ENCODE data around the gene C12orf50. TPM values are rescaled to one million over a fixed set of nuclear protein-coding genes. Genes with fewer than 3 reads are reported as not detected.

Gene C12orf50
- total and polyA plus RNA-seq, 2 donors (not counting 1 experiment from before 2014, with no cell fraction given), result 0.07 to 0.10 TPM

- H3K9me3 Mint-ChIP-seq (ENCODE audit: insufficient read depth), result no peaks in the 10 kb centered on the region
- no peaks in the 10 kb centered on the region for H3K4me1 Mint-ChIP-seq
- Histone ChIP-seq H3K27me3 (replicated peaks in 1 of 4; ENCODE audit: control extremely low read depth in 1 of 4, control insufficient read depth in 3 of 4, insufficient read depth in 4 of 4, low read length in 3 of 4) (peaks cover 0 to 8% (median 0%) of the 10 kb centered on the region in 4 experiments), H3K36me3 (replicated peaks in 1 of 2; ENCODE audit: control extremely low read depth in 1 of 2, control insufficient read depth in 1 of 2, extremely low read depth in 1 of 2, insufficient read depth in 2 of 2, low read length in 1 of 2) (no peaks in the 10 kb centered on the region), H2AFZ (ENCODE audit: insufficient read depth, low read depth, low read length, poor library complexity, severe bottlenecking) (no peak overlapping the region), H3K79me2 (ENCODE audit: control insufficient read depth, insufficient read depth, low read length) (no peaks in the 10 kb centered on the region), H3K4me3 (ENCODE audit: control extremely low read depth in 1 of 5, extremely low read depth in 1 of 5, insufficient read depth in 1 of 5, low read depth in 2 of 5, low read length in 4 of 5) (no peak overlapping the region), H3K4me1 (ENCODE audit: control insufficient read depth in 2 of 2, insufficient read depth in 2 of 2, low read length in 2 of 2) (no peaks in the 10 kb centered on the region), H3K27ac (ENCODE audit: low read length in 2 of 2) (no peak overlapping the region), H3K9ac (ENCODE audit: low read length) (no peak overlapping the region), H4K20me1 (ENCODE audit: control insufficient read depth, insufficient read depth, low read length, poor library complexity, severe bottlenecking) (no peaks in the 10 kb centered on the region), H3K4me2 (replicated peaks; ENCODE audit: low read depth, low read length, poor library complexity, severe bottlenecking) (no peak overlapping the region), H3K9me3 (ENCODE audit: control extremely low read depth in 1 of 3, control insufficient read depth in 2 of 3, insufficient read depth in 1 of 3, low read length in 2 of 3) (no peaks in the 10 kb centered on the region)
- intact Hi-C loops (cut with micrococcal nuclease), result no loop called here
- 67% methylated on average over 1 of the region's 2 CpGs for WGBS (ENCODE audit: insufficient coverage)
- TF ChIP-seq, protein P1, sequence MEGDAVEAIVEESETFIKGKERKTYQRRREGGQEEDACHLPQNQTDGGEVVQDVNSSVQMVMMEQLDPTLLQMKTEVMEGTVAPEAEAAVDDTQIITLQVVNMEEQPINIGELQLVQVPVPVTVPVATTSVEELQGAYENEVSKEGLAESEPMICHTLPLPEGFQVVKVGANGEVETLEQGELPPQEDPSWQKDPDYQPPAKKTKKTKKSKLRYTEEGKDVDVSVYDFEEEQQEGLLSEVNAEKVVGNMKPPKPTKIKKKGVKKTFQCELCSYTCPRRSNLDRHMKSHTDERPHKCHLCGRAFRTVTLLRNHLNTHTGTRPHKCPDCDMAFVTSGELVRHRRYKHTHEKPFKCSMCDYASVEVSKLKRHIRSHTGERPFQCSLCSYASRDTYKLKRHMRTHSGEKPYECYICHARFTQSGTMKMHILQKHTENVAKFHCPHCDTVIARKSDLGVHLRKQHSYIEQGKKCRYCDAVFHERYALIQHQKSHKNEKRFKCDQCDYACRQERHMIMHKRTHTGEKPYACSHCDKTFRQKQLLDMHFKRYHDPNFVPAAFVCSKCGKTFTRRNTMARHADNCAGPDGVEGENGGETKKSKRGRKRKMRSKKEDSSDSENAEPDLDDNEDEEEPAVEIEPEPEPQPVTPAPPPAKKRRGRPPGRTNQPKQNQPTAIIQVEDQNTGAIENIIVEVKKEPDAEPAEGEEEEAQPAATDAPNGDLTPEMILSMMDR (IDR thresholded peaks at IDR 0.05), result no peak
- TF ChIP-seq EZH2 (IDR thresholded peaks at IDR 0.05; ENCODE audit: borderline replicate concordance, insufficient read depth, low read depth, low read length, poor library complexity, severe bottlenecking), result no peak
- H3K4me3 Mint-ChIP-seq, result no peak overlapping the region
- ChIA-PET CTCF (no interaction called here), POLR2A (no interaction called here)
- DNase-seq (no peak), ATAC-seq (ENCODE audit: low read depth) (no peak)
- no peak overlapping the region for H3K27ac Mint-ChIP-seq
- peaks cover 9% of the 10 kb centered on the region for H3K27me3 Mint-ChIP-seq
These were observed 40.7 kb downstream of the C12orf50 start for GRCh38 chr12:87988534-87988933.

DNA sequence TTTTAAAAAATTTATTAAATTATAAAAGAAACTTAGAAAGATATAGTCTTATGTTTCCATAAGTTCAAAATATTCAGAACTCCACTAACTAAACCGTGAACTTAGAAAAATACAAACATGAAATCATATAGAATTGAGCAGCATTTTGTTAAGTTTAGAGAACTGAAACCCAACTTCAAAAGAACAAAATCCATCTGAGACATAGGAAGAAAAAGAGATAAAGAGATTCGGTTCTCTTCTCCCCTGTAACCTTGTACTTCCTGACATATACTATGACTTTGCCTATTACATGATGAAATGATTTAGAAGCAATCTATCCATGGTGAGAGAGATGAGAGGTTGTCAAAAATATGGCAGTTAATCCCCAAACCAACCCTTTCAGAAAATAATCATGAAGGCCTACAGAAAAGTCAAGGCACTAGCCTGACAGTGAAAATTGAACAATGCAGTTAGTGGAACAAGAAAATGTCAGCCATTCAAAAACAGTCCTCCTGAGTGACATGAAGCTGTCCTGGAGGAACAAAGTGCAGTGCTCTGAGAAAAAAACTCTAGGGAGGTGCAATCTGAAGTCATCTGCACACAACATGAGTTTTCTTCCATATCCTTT, 44.0 kb downstream of the C12orf50 start:
- ATAC-seq (ENCODE audit: low read depth) (no peak), DNase-seq (no peak)
- TF ChIP-seq, protein P1 (IDR thresholded peaks at IDR 0.05), result no peak
- no peak overlapping the region for H3K4me2 ChIP-seq (replicated peaks; ENCODE audit: low read depth, low read length, poor library complexity, severe bottlenecking)
- H3K9me3 Mint-ChIP-seq (ENCODE audit: insufficient read depth), result no peaks in the 10 kb centered on the region
- H3K27me3 ChIP-seq (replicated peaks in 1 of 4; ENCODE audit: control extremely low read depth in 1 of 4, control insufficient read depth in 3 of 4, insufficient read depth in 4 of 4, low read length in 3 of 4), result peaks cover 0 to 8% (median 0%) of the 10 kb centered on the region in 4 experiments
- no peak overlapping the region for H3K4me3 ChIP-seq (ENCODE audit: control extremely low read depth in 1 of 5, extremely low read depth in 1 of 5, insufficient read depth in 1 of 5, low read depth in 2 of 5, low read length in 4 of 5)
- H3K4me3 Mint-ChIP-seq, result no peak overlapping the region
- no peak overlapping the region for H2AFZ ChIP-seq (ENCODE audit: insufficient read depth, low read depth, low read length, poor library complexity, severe bottlenecking)
- H3K27ac ChIP-seq (ENCODE audit: low read length in 2 of 2), result no peak overlapping the region
- no peak overlapping the region for H3K27ac Mint-ChIP-seq
- no peaks in the 10 kb centered on the region for H4K20me1 ChIP-seq (ENCODE audit: control insufficient read depth, insufficient read depth, low read length, poor library complexity, severe bottlenecking)
- no peaks in the 10 kb centered on the region for H3K36me3 ChIP-seq (replicated peaks in 1 of 2; ENCODE audit: control extremely low read depth in 1 of 2, control insufficient read depth in 1 of 2, extremely low read depth in 1 of 2, insufficient read depth in 2 of 2, low read length in 1 of 2)
- no CpG with 5 or more reads among the region's 2 CpGs for WGBS (ENCODE audit: insufficient coverage)
- H3K79me2 ChIP-seq (ENCODE audit: control insufficient read depth, insufficient read depth, low read length), result no peaks in the 10 kb centered on the region
- peaks cover 4% of the 10 kb centered on the region for H3K27me3 Mint-ChIP-seq
- no peaks in the 10 kb centered on the region for H3K4me1 ChIP-seq (ENCODE audit: control insufficient read depth in 2 of 2, insufficient read depth in 2 of 2, low read length in 2 of 2)
- intact Hi-C loops (cut with micrococcal nuclease), result no loop called here
- ChIA-PET CTCF (no interaction called here), POLR2A (no interaction called here)
- no peak overlapping the region for H3K9ac ChIP-seq (ENCODE audit: low read length)
- H3K4me1 Mint-ChIP-seq, result no peaks in the 10 kb centered on the region
- no peaks in the 10 kb centered on the region for H3K9me3 ChIP-seq (ENCODE audit: control extremely low read depth in 1 of 3, control insufficient read depth in 2 of 3, insufficient read depth in 1 of 3, low read length in 2 of 3)

Data from B cell (primary cell).